H1 (cell line): ENCODE data around the gene U2AF1L4.

Experiments
- CHD7 ChIP-seq: fragments of 300-600 bp; sonication (generic); IDR thresholded peaks from 2 replicates; pipeline ENCODE4 v1.7.1; 2012; ENCODE audit warnings: low read length, moderate library complexity, mild to moderate bottlenecking, inconsistent platforms; ENCODE audit not compliant: insufficient replicate concordance
- CTCF ChIP-seq, 3 experiments: IDR thresholded peaks; 1 replicate in 2 of 3; 2 replicates in 1 of 3; pipeline versions ENCODE4 v1.5.1 to v1.6.1; 2011; ENCODE audit warnings: low read length in 3 of 3, mild to moderate bottlenecking in 3 of 3, inconsistent platforms in 2 of 3, low read depth in 1 of 3, moderate library complexity in 1 of 3; ENCODE audit not compliant: insufficient read depth in 1 of 3; ENCODE audit errors: control extremely low read depth in 1 of 3
- EZH2 ChIP-seq: fragments of 200-600 bp; sonication (generic); IDR thresholded peaks from 2 replicates; pipeline ENCODE4 v1.7.1; 2012; ENCODE audit warnings: low read depth, mild to moderate bottlenecking, moderate library complexity, low read length, inconsistent platforms; ENCODE audit not compliant: severe bottlenecking
- MAX ChIP-seq: IDR thresholded peaks from 2 replicates; pipeline ENCODE4 v1.6.1; 2012; ENCODE audit warnings: inconsistent platforms
- NANOG ChIP-seq: IDR thresholded peaks from 2 replicates; pipeline ENCODE4 v1.6.1; 2011; ENCODE audit warnings: low read length, low read depth, mild to moderate bottlenecking, inconsistent platforms; ENCODE audit not compliant: insufficient read depth, poor library complexity, severe bottlenecking
- SIRT6 ChIP-seq: IDR thresholded peaks from one replicate; pipeline ENCODE4 v1.7.1; 2012; ENCODE audit warnings: low read length, inconsistent platforms

- no peak for TF ChIP-seq EZH2
- TF ChIP-seq CHD7, result no peak
- no peak for TF ChIP-seq CTCF (IDR thresholded peaks at IDR 0.05; ENCODE audit: control extremely low read depth in 1 of 3, insufficient read depth in 1 of 3, low read depth in 1 of 3, low read length in 3 of 3)
- TF ChIP-seq NANOG, result no peak
- no peak for TF ChIP-seq MAX
- no peak for TF ChIP-seq SIRT6
Observed at GRCh38 chr19:35777086-35777841, 32.0 kb upstream of the U2AF1L4 start.
